Measurements from ENCODE around the gene TRIM33. TPM values are rescaled to one million over a fixed set of nuclear protein-coding genes. Genes with fewer than 3 reads are reported as not detected.
A peak's percentile ranks its signal among the peaks of the same experiment; 100 is the strongest.
"Not testable (repeated sequence)": the region's sequence is repeated elsewhere in the genome, so short reads cannot be mapped to it uniquely, and the experiment has no call there.

TRIM33 gene
- total RNA-seq, 2 experiments from 2014 or later = 31.5 to 32.8 TPM

DNA sequence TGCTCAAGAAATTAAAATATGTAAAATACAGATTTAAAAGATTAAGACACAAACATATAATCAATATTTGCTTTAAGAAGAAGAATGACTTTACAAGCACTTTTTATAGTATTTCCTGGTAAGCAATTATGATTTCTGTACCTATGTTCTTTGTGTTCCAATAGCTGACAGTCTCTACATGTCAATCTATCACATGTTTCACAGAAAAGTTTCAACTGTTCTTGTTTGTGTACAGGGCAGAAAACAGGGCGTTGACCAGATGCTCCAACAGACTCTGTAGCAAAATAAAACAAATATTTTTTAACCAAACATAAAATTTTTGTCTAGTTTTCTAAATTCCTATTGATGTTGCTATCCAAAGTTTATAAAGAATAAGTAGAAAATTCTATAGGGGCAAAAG, 48.0 kb downstream of the TRIM33 start:
- no peaks in the 10 kb centered on the region for H3K27me3 Mint-ChIP-seq
- H3K4me3 Mint-ChIP-seq = no peak overlapping the region
- peaks cover 34% of the 10 kb centered on the region for H3K36me3 Mint-ChIP-seq
- DNase-seq = no peak
- H3K9me3 Mint-ChIP-seq = no peaks in the 10 kb centered on the region
- no peak overlapping the region for H3K27ac Mint-ChIP-seq
- H3K4me1 Mint-ChIP-seq = peaks cover 30% of the 10 kb centered on the region

DNA sequence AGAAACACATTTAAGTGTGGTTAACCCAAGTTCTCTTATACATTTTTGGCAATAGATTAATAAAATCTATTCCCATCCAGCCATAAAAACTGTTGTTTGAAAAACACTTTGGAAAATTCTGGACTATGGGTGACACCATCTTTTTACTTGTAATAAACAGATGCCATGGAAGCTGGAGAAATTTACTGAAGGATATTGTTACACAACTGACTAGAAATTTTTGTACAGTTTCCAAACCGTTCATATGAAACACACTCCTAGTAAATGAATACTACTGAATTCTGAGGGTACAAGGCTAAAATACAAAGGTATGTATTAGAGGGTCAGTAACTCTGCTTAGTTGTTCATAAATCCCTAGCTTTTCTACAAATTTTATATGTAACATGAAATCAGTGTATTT, 48.7 kb downstream of the TRIM33 start:
- Mint-ChIP-seq H3K27me3 (no peaks in the 10 kb centered on the region), H3K36me3 (peaks cover 35% of the 10 kb centered on the region), H3K4me3 (no peak overlapping the region), H3K27ac (no peak overlapping the region), H3K9me3 (no peaks in the 10 kb centered on the region), H3K4me1 (peaks cover 23% of the 10 kb centered on the region)
- no peak for DNase-seq

DNA sequence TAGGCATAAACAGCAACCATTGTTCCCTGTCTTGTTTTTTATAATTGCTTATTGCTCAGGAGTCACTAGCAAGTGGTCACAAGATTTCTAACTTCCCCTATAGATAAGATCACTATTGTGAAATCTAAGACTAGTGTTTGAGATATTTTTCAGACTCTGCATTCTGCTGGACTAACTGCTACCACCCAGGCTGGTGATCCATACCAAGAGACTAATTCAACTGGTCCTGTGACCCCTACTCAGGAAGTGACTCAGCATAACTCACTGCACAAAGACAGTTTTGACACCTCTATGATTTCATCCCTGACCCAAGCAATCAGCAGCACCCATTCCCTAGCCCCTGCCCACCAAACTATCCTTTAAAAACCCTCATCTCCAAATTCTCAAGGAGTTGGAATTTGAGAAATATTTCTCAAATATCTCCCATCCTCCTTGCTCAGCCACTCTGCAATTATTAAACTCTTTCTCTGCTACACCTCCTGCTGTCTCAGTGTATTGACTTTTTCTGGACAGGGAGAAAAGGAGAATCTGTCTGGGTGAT, 52.7 kb downstream of the TRIM33 start:
- H3K4me1 Mint-ChIP-seq = peaks cover 14% of the 10 kb centered on the region
- H3K36me3 Mint-ChIP-seq = peaks cover 45% of the 10 kb centered on the region
- no peak overlapping the region for H3K27ac Mint-ChIP-seq
- no peaks in the 10 kb centered on the region for H3K27me3 Mint-ChIP-seq
- H3K4me3 Mint-ChIP-seq = no peak overlapping the region
- no peak for DNase-seq
- no peaks in the 10 kb centered on the region for H3K9me3 Mint-ChIP-seq

DNA sequence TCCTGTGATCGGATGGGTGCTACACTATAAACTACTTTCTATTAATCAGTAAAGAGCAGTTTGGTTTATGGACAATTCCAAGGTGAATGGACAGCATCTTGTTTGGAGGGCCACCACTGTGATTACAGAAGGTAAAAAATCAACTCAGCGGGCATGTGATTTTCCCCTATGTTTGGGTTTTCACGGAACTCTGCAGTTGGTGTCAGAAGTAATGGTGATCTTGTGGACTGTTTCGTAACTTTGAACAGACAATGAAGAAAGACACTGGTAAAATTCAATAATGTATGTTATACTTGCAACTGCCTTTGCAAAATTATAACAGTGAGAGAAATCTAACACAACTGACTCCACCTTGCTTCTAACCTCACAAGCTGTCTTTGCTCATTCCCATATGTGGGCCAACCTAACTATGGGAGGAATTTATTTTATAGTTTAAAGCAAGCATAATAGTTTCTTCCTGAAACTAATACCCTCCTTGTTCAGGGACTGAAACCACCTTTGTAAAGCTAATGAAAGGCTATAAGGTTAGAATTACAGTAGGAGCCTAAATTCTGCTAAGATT, 53.2 kb downstream of the TRIM33 start:
- Mint-ChIP-seq H3K4me1 (peaks cover 15% of the 10 kb centered on the region), H3K4me3 (no peak overlapping the region), H3K27me3 (no peaks in the 10 kb centered on the region), H3K27ac (no peak overlapping the region), H3K36me3 (peaks cover 46% of the 10 kb centered on the region), H3K9me3 (no peaks in the 10 kb centered on the region)
- DNase-seq = no peak

DNA sequence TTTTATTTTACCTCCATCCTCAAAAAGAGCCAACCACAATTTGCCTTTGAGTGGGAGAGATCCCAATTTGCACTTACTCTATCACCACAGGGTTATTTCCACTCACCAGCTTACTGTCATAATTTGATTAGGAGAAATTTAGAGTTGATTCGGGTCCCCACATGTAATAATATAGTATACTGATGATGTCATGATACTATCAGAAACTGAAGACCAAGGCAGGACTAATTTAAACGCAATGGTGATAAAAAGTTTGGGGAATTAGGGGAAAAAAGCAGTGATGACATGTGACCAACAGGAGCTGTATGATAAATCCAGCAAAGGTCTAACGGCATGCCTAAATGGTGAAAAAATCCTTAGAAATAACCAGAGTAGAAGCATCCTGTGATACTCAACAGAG, 54.4 kb downstream of the TRIM33 start:
- no peak for DNase-seq

DNA sequence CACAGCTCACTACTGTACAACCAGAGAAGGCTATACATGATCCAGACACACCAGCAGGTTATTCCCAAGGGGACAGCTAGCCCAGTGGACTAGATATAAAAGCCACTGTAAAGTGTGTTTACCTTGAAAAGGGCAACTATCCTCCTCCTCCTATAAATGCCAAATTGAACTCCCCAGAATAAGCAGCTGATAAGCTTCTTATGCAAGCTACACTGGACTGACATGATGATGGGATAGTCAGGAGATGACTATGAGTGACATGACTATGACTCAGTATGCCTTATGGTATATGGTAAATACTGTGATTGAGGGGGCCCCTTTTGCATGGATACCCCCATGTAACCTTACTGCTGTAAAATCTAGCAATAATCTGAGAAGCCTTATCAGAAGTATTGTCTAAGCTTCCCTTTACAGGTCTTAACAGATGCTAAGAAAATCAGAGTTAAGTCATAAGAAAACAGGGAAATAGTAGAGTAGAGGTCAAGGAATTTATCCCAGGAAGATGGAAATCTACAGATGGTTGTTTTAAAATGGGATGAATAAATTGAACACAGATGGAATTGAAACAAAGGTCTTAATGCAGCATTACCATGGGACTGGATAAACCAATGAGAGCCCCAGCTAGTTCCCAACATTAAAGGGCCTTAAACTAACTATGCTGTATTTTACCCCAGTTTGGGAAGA, 55.8 kb downstream of the TRIM33 start:
- no peaks in the 10 kb centered on the region for H3K9me3 Mint-ChIP-seq
- H3K27ac Mint-ChIP-seq = no peak overlapping the region
- no peaks in the 10 kb centered on the region for H3K27me3 Mint-ChIP-seq
- H3K4me3 Mint-ChIP-seq = no peak overlapping the region
- H3K36me3 Mint-ChIP-seq = peaks cover 47% of the 10 kb centered on the region
- DNase-seq = no peak
- H3K4me1 Mint-ChIP-seq = peaks cover 16% of the 10 kb centered on the region

More for the DNA sequence above, 54.4 kb downstream of the TRIM33 start:
- Mint-ChIP-seq H3K4me3 (no peak overlapping the region), H3K9me3 (no peaks in the 10 kb centered on the region), H3K27ac (no peak overlapping the region), H3K36me3 (peaks cover 43% of the 10 kb centered on the region), H3K4me1 (peaks cover 16% of the 10 kb centered on the region), H3K27me3 (no peaks in the 10 kb centered on the region)

DNA sequence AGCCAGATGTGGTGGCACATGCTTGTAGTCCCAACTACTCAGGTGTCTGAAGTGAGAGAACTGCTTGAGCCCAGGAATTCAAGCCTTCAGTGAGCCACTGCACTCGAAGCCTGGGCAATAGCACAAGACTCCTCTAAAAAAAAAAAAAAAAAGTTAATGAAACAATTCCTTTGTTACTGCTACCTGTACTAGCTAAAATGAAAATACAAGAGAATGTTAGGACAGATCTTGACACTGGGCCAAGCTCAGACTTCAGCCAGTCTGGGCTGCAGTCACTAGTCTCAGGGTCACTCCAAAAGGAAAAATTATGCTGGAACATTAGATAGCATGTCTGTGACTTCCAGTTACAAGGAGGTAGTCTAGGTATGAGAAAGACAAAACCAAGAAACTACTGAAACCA, 56.5 kb downstream of the TRIM33 start:
- Mint-ChIP-seq H3K9me3 (no peaks in the 10 kb centered on the region), H3K27me3 (no peaks in the 10 kb centered on the region), H3K4me3 (no peak overlapping the region), H3K36me3 (peaks cover 46% of the 10 kb centered on the region), H3K27ac (no peak overlapping the region), H3K4me1 (peaks cover 14% of the 10 kb centered on the region)
- no peak for DNase-seq

DNA sequence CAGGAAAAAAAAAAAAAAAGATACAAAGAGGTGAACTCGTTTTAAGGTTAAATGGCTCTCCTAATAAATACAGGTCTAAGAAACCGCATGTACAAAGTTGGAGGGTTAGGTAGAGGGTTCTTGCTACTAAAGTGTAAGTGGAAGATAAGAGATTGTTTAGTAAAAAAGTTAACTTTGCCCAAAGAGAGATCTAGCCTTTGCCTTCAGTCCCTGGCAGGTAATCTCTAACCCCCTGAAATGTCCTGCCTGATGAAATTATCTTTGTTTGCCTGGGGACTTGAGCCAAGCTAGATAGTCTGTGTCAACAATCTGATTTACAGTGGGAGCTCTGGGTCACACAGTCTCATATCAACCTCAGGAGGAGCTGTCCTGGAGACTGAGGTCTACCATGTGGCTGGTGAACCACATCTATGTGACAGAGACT, 57.6 kb downstream of the TRIM33 start:
- Mint-ChIP-seq H3K4me3 (no peak overlapping the region), H3K27me3 (no peaks in the 10 kb centered on the region), H3K27ac (no peak overlapping the region), H3K4me1 (peaks cover 10% of the 10 kb centered on the region), H3K36me3 (peaks cover 41% of the 10 kb centered on the region), H3K9me3 (no peaks in the 10 kb centered on the region)
- DNase-seq = no peak

DNA sequence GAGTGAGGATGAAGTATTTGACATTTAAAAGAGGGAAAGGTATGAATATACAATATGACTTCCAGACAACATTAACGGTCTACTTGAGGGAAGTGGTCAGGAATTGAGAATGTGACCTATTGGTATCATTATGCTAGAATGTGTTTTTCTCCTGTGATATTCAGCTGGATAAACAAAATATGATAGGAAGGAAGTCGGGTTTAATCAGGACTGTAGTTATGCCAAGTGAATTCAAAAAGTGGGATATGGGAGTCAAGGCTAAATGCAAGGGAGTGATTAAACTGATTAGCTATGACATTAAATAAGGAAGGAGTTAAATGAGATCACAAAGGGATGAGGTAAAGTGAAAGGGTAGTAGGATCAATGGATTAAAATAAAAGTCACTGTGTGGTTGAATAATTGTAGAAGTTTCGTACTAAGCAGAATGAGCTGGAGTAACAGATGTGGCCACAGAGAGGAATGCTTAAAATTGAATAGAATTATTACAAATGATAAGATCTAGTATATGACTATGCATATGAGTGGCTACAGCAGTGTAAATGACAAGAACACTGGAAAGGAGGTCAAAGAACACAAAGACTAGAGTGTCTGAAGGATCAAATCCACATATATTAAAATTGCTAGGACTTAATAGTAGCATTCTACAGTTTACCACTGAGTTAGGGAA, 62.5 kb downstream of the TRIM33 start:
- Mint-ChIP-seq H3K27me3 (no peaks in the 10 kb centered on the region), H3K27ac (no peak overlapping the region), H3K4me3 (no peak overlapping the region), H3K4me1 (peaks cover 7% of the 10 kb centered on the region), H3K9me3 (no peaks in the 10 kb centered on the region), H3K36me3 (peaks cover 33% of the 10 kb centered on the region)
- no peak for DNase-seq

DNA sequence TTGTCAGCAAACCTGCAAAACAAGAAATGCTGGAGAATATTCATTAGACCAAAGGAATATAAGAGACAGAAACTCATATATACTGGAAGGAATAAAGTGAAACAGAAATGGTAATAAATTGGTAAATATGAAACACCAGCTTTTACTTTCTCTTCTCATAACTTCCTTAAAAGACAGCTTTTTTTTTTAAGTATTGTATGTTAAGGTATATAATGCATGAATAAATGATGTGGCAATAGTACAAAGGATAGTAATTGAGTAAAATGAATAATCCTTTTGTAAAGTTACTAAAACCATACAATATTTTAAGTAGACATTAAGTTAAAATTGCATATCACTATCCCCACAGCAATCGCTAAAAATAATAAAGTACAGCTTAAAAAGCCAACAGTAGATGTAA, 64.8 kb downstream of the TRIM33 start:
- H3K27me3 Mint-ChIP-seq = no peaks in the 10 kb centered on the region
- H3K27ac Mint-ChIP-seq = no peak overlapping the region
- peaks cover 6% of the 10 kb centered on the region for H3K4me1 Mint-ChIP-seq
- no peaks in the 10 kb centered on the region for H3K9me3 Mint-ChIP-seq
- no peak for DNase-seq
- H3K36me3 Mint-ChIP-seq = peaks cover 34% of the 10 kb centered on the region
- no peak overlapping the region for H3K4me3 Mint-ChIP-seq

DNA sequence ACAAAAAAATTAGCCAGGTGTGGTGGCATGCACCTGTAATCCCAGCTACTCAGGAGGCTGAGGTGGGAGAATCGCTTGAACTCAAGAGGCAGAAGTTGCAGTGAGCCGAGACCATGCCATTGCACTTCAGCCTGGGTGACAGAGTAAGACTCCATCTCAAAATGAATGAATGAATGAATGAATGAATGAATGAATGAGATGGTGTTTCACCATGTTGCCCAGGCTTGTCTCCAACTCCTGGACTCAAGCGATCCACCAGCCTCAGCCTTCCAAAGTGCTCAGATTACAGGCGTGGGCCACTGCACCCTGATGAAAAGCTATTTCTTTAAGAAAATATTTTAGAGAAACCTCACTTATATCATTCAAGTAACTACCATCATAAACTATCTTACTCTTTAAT, 67.8 kb downstream of the TRIM33 start:
- Mint-ChIP-seq H3K4me1 (peaks cover 13% of the 10 kb centered on the region), H3K36me3 (peaks cover 34% of the 10 kb centered on the region)
- H3K27me3 Mint-ChIP-seq, H3K9me3 Mint-ChIP-seq, H3K4me3 Mint-ChIP-seq, H3K27ac Mint-ChIP-seq, DNase-seq: not testable (repeated sequence)

DNA sequence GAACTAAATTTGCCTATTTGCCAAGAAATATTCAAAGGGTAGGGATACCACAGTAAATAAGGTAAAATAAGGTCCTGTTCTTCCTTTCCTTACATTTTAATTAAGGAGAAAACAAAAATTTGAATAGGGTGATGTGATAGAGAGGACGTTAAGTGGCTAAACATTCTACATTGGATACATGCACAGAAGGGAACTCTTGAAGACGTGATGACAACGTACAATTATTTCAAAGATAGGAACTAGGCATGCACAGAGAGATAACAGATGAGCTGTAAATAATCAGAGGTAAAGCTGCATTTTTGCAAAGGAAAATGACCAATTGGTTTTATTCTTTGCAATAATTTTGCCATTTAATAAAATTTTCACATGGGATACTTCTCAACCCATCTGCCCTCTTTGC, 69.7 kb downstream of the TRIM33 start:
- Mint-ChIP-seq H3K27me3 (no peaks in the 10 kb centered on the region), H3K4me3 (no peak overlapping the region), H3K9me3 (no peaks in the 10 kb centered on the region), H3K27ac (no peak overlapping the region), H3K4me1 (peaks cover 14% of the 10 kb centered on the region), H3K36me3 (peaks cover 34% of the 10 kb centered on the region)
- DNase-seq = no peak

DNA sequence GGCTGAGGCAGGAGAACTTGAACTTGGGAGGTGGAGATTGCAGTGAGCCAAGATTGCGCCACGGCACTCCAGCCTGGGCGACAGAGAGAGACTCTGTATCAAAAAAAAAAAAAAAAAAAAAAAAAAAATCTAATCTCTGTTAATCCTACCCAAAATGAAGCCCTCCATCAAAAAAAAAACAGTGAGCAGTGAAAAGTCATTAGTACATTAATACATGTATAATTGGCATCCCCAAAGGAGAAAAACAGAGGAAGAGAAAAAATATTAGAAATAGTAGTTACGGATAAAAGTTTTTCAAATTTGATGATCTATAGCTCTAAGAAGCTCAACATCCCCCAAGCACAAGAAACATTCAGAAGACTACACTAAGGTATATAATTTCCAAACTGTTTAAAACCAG, 71.6 kb downstream of the TRIM33 start:
- no peak overlapping the region for H3K4me3 Mint-ChIP-seq
- peaks cover 17% of the 10 kb centered on the region for H3K4me1 Mint-ChIP-seq
- peaks cover 25% of the 10 kb centered on the region for H3K36me3 Mint-ChIP-seq
- DNase-seq = no peak
- H3K27me3 Mint-ChIP-seq = no peaks in the 10 kb centered on the region
- peak overlapping the region; percentile 11 for H3K27ac Mint-ChIP-seq
- no peaks in the 10 kb centered on the region for H3K9me3 Mint-ChIP-seq

DNA sequence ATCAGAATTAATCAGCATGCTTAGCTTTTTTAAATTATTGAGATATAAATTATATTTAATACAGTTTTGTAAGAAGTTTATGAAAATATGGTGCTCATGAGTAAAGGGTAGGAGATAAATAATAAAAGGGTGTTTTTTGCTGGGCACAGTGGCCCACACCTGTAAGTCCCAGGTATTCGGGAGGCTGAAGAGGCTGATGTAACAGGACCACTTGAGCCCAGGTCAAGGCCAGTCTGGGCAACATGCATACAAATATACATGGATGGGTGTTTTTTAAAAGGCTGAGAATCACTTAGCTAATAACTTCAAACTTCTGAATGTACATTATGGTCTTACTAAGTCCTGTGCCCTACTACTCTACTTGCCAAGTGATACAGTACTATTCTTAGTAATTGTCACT, 73.2 kb downstream of the TRIM33 start:
- Mint-ChIP-seq H3K36me3 (peaks cover 18% of the 10 kb centered on the region), H3K27me3 (no peaks in the 10 kb centered on the region), H3K27ac (no peak overlapping the region), H3K4me3 (no peak overlapping the region), H3K4me1 (peaks cover 12% of the 10 kb centered on the region), H3K9me3 (no peaks in the 10 kb centered on the region)
- DNase-seq = no peak

DNA sequence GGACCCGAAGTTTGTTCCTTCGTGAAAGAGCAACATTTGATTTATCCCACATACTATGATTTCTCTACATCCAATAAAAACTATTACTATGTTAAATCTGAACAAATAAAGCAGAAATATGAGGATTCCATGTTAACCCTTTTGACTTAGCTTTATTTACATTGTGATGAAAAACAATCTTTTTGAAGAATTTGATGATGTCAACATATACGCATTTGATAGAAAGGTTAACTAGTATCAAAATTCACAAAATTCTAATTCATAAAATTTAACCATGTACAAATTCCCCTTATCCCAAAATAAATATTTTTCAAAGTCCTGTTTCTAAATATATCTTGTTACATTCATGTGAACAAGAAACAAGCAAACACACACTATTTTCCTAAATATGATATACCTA, 74.2 kb downstream of the TRIM33 start:
- H3K36me3 Mint-ChIP-seq = peaks cover 18% of the 10 kb centered on the region
- no peak overlapping the region for H3K4me3 Mint-ChIP-seq
- DNase-seq = no peak
- peaks cover 12% of the 10 kb centered on the region for H3K4me1 Mint-ChIP-seq
- no peaks in the 10 kb centered on the region for H3K9me3 Mint-ChIP-seq
- H3K27me3 Mint-ChIP-seq = no peaks in the 10 kb centered on the region
- H3K27ac Mint-ChIP-seq = no peak overlapping the region
